Esophagus muscularis mucosa (tissue), 4 donors: ENCODE results near the gene ARPC2. TPM values are rescaled to one million over a fixed set of nuclear protein-coding genes. Genes with fewer than 3 reads are reported as not detected.

Source experiments
- DNase-seq: peaks from one replicate; pipeline ENCODE4 v3.0.0-alpha.2; 2017; ENCODE audit errors: extremely low spot score
- H3K27ac ChIP-seq, 4 donors: fragments of 200-600 bp; sonication (generic); replicated peaks in 1 of 4; 1 replicate in 3 of 4; 2 replicates in 1 of 4; pipeline ENCODE4 v1.5.1; 2016 to 2019; ENCODE audit warnings: mild to moderate bottlenecking in 1 of 4
- H3K27me3 ChIP-seq, 4 donors: fragments of 200-600 bp; sonication (generic); one replicate each; pipeline versions ENCODE4 v1.5.1 to v1.6.0; 2016 to 2019
- H3K36me3 ChIP-seq, 4 donors: fragments of 200-600 bp; sonication (generic); one replicate each; pipeline ENCODE4 v1.5.1; 2016 to 2019
- H3K4me1 ChIP-seq, 4 donors: fragments of 200-600 bp; sonication (generic); one replicate each; pipeline ENCODE4 v1.5.1; 2016 to 2019
- H3K4me3 ChIP-seq, 4 donors: fragments of 200-600 bp; sonication (generic); 1 replicate in 2 of 4; 2 replicates in 2 of 4; pipeline ENCODE4 v1.5.1; 2016 to 2019; ENCODE audit warnings: mild to moderate bottlenecking in 4 of 4, moderate library complexity in 1 of 4
- H3K9me3 ChIP-seq, 4 donors: fragments of 200-600 bp; sonication (generic); 1 replicate in 3 of 4; 2 replicates in 1 of 4; pipeline ENCODE4 v1.5.1; 2016 to 2019
- EP300 ChIP-seq: sonication (generic); formaldehyde crosslinking; IDR thresholded peaks from one replicate; pipeline ENCODE4 v1.6.1; 2017; ENCODE audit warnings: antibody characterized with exemption
- POLR2A ChIP-seq: fragments of 450-650 bp; IDR thresholded peaks from one replicate; pipeline ENCODE4 v1.6.1; 2017; ENCODE audit warnings: antibody characterized with exemption, moderate library complexity, mild to moderate bottlenecking, low read depth
- POLR2AphosphoS5 ChIP-seq, 2 donors: sonication (generic); formaldehyde crosslinking; IDR thresholded peaks; one replicate each; pipeline ENCODE4 v1.6.1; 2017; ENCODE audit warnings: antibody characterized with exemption in 2 of 2
- WGBS: methylation state at CpG from one replicate; pipeline ENCODE4 v1.1.5; 2018; 5-methylcytosine and 5-hydroxymethylcytosine counted together
- intact Hi-C: fragments of 100-400 bp; cut with DNase I; formaldehyde crosslinking; loops from one replicate; pipeline ENCODE4 v1.15.1; 2023
- total RNA-seq, 4 donors: library from RNA; depleted of rRNA; stranded (reverse); fragments of >200 nt; gene quantifications; one replicate each; pipeline versions ENCODE4 v1.1.0 to v1.2.1, GENCODE V29; 2016
- TF ChIP-seq, protein P1 (sequence below), 3 experiments: fragments of 200-600 bp in 2 of 3; fragments of 450-650 bp in 1 of 3; sonication (generic) in 2 of 3; IDR thresholded peaks; one replicate each; pipeline ENCODE4 v1.5.1; 2017 to 2019; ENCODE audit warnings: antibody characterized with exemption in 3 of 3, mild to moderate bottlenecking in 2 of 3, moderate library complexity in 1 of 3

Gene ARPC2
- total RNA-seq, 4 donors from 2014 or later = 257 to 300 (median 270) TPM

DNA sequence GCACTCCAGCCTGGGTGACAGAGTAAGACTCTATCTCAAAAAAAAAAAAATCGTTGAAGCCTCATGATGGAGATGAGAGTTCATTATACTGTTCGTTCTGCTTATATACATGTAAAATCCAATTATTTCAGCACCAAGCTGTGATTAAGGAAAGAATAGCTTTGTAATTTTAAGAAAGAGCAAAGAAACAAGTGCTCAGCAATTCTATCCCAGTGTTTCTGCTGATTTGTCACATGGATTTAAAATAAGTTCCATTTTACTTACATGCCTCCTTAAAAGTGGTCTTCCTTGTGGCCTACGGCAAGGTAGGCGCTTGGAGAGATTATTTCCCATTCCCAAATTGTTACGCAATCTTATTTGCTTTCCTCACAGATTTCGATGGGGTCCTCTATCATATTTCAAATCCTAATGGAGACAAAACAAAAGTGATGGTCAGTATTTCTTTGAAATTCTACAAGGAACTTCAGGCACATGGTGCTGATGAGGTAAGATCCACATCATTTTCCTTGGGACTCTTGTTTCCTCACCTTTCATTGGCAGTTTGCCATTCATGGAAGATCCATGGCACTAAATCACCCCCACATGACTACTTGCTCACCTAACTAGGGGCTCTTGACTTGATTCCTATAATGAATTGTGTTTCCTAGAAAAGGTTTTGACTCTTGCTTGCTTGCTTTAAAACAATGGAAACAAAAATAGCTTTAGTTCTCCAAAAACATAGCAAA is 11.5 kb downstream of the ARPC2 start:
- no peak for TF ChIP-seq POLR2AphosphoS5 (IDR thresholded peaks at IDR 0.05)
- TF ChIP-seq EP300 = no peak
- TF ChIP-seq POLR2A = no peak
- TF ChIP-seq, protein P1, sequence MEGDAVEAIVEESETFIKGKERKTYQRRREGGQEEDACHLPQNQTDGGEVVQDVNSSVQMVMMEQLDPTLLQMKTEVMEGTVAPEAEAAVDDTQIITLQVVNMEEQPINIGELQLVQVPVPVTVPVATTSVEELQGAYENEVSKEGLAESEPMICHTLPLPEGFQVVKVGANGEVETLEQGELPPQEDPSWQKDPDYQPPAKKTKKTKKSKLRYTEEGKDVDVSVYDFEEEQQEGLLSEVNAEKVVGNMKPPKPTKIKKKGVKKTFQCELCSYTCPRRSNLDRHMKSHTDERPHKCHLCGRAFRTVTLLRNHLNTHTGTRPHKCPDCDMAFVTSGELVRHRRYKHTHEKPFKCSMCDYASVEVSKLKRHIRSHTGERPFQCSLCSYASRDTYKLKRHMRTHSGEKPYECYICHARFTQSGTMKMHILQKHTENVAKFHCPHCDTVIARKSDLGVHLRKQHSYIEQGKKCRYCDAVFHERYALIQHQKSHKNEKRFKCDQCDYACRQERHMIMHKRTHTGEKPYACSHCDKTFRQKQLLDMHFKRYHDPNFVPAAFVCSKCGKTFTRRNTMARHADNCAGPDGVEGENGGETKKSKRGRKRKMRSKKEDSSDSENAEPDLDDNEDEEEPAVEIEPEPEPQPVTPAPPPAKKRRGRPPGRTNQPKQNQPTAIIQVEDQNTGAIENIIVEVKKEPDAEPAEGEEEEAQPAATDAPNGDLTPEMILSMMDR (IDR thresholded peaks at IDR 0.05) = no peak

DNA sequence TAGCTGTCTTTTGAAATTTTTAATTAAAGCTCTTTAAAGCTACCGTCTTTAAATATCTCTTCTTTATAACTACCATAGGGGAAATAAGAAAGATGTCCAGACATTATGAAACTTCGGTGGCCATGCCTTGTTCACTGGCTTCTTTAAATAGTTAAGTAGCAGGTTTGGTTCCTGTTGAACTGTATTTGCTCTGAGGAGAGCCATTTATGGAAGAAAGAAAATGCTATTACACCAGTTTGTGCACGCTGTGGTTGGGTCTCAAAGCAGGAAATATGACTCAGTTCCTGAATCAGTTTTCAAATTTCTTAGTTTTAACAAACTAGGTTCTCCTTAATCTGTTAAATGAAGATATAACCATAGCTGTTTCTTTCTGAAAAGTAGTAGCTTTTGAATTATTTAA is 12.2 kb downstream of the ARPC2 start:
- H3K27ac ChIP-seq = peak overlapping the region; percentile 60 to 66 (median 60)
- intact Hi-C loops = no loop called here
- H3K27me3 ChIP-seq = no peaks in the 10 kb centered on the region
- H3K4me3 ChIP-seq = no peak overlapping the region
- H3K4me1 ChIP-seq = peaks cover 29 to 57% (median 43%) of the 10 kb centered on the region in 4 donors
- H3K9me3 ChIP-seq = no peaks in the 10 kb centered on the region
- WGBS = 28% methylated on average over 3 of the region's 3 CpGs
- H3K36me3 ChIP-seq = peaks cover 35 to 94% (median 73%) of the 10 kb centered on the region in 4 donors
- DNase-seq = no peak
- TF ChIP-seq POLR2AphosphoS5 (IDR thresholded peaks at IDR 0.05) (no peak), POLR2A (no peak), EP300 (no peak)
- TF ChIP-seq, protein P1 (IDR thresholded peaks at IDR 0.05) = no peak

More for the DNA sequence above, 11.5 kb downstream of the ARPC2 start:
- WGBS = 92% methylated on average over 6 of the region's 6 CpGs
- intact Hi-C loops = no loop called here
- Histone ChIP-seq H3K27me3 (no peaks in the 10 kb centered on the region), H3K36me3 (peaks cover 35 to 87% (median 72%) of the 10 kb centered on the region in 4 donors), H3K4me1 (peaks cover 34 to 60% (median 47%) of the 10 kb centered on the region in 4 donors), H3K27ac (peak overlapping the region; percentile 60 to 66 (median 60)), H3K9me3 (no peaks in the 10 kb centered on the region), H3K4me3 (no peak overlapping the region)
- DNase-seq = no peak

DNA sequence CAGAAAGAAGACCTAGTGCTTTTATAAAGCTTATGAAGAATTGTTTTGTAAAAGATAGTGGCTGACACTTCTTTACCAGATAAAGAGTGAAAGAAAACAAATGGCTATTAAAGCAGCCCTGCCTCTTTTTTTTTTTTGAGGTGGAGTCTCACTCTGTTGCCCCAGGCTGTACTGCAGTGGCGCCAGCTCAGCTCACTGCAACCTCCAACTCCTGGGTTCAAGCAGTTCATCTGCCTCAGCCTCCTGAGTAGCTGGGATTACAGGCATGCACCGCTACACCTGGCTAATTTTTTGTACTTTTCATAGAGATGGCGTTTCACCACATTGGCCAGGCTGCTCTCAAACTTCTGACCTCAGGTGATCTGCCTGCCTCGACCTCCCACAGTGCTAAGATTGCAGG is 12.9 kb downstream of the ARPC2 start:
- WGBS = 80% methylated on average over 4 of the region's 4 CpGs
- no peaks in the 10 kb centered on the region for H3K9me3 ChIP-seq
- intact Hi-C loops = no loop called here
- H3K27me3 ChIP-seq = no peaks in the 10 kb centered on the region
- H3K4me1 ChIP-seq = peaks cover 29 to 52% (median 42%) of the 10 kb centered on the region in 4 donors
- peak overlapping the region; percentile 49 to 66 (median 60) for H3K27ac ChIP-seq
- DNase-seq = no peak
- peaks cover 41 to 94% (median 76%) of the 10 kb centered on the region in 4 donors for H3K36me3 ChIP-seq
- no peak overlapping the region for H3K4me3 ChIP-seq
- TF ChIP-seq, protein P1 (IDR thresholded peaks at IDR 0.05) = no peak
- TF ChIP-seq EP300 (no peak), POLR2A (no peak), POLR2AphosphoS5 (IDR thresholded peaks at IDR 0.05) (no peak)

DNA sequence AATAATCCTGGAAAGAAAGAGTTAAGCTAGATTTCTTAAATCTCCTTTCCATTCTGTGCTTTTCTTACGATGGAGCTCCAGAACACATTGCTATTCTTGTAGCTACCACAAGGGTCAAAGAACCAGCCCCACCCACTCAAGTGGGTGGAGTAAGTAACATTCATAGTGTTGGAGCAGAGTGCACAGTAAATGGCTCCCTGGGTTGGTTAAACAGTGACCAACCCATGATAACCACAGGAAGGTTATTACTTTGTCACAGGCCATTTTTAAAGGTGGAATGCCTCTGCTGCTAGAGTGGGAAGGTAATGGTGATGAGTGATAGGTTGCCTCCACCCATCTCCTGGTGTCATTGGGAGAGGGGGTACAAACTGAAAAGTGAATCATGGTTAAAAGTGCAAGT is 13.9 kb downstream of the ARPC2 start:
- peak overlapping the region in 1 of 4 donors; percentile 61 for H3K27ac ChIP-seq
- WGBS = 0% methylated on average over 1 of the region's 1 CpG
- TF ChIP-seq EP300 = no peak
- TF ChIP-seq, protein P1 (IDR thresholded peaks at IDR 0.05) = peak in 1 of 3 experiments; percentile 6

More for the DNA sequence above, 13.9 kb downstream of the ARPC2 start:
- H3K36me3 ChIP-seq = peaks cover 51 to 100% (median 79%) of the 10 kb centered on the region in 4 donors
- no peaks in the 10 kb centered on the region for H3K9me3 ChIP-seq
- H3K4me1 ChIP-seq = peaks cover 29 to 50% (median 39%) of the 10 kb centered on the region in 4 donors
- DNase-seq = no peak
- intact Hi-C loops = no loop called here
- no peaks in the 10 kb centered on the region for H3K27me3 ChIP-seq
- no peak overlapping the region for H3K4me3 ChIP-seq
